ENCODE data around the gene DUOX2.

DNA sequence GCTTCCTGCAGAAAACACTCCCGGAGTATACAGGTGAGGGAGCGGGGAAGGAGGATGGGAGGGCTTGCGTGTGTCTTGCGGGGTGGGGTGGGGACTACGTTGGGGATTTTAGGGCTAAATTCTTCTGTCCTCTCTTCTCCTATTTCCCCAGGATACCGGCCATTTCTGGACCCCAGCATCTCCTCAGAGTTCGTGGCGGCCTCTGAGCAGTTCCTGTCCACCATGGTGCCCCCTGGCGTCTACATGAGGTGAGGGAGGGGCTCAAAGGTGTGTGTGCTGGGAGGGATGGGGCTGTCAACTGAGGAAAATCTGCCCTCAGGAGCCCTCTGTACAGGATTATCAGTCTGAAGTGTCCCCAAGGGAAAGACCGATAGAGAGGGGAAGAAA, 22.4 kb upstream of the DUOX2 start:
- TF ChIP-seq POLR2A (IDR thresholded peaks at IDR 0.05): no peak
- TF ChIP-seq, protein P1, sequence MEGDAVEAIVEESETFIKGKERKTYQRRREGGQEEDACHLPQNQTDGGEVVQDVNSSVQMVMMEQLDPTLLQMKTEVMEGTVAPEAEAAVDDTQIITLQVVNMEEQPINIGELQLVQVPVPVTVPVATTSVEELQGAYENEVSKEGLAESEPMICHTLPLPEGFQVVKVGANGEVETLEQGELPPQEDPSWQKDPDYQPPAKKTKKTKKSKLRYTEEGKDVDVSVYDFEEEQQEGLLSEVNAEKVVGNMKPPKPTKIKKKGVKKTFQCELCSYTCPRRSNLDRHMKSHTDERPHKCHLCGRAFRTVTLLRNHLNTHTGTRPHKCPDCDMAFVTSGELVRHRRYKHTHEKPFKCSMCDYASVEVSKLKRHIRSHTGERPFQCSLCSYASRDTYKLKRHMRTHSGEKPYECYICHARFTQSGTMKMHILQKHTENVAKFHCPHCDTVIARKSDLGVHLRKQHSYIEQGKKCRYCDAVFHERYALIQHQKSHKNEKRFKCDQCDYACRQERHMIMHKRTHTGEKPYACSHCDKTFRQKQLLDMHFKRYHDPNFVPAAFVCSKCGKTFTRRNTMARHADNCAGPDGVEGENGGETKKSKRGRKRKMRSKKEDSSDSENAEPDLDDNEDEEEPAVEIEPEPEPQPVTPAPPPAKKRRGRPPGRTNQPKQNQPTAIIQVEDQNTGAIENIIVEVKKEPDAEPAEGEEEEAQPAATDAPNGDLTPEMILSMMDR (IDR thresholded peaks at IDR 0.05): no peak
- TF ChIP-seq POLR2AphosphoS5 (IDR thresholded peaks at IDR 0.05): no peak

Data from transverse colon (tissue), 4 donors.